Colonic mucosa (tissue), 4 donors: Measurements from ENCODE around the gene ATP5PO. TPM values are rescaled to one million over a fixed set of nuclear protein-coding genes. Genes with fewer than 3 reads are reported as not detected.
A peak's percentile ranks its signal among the peaks of the same experiment; 100 is the strongest.

ENCODE experiments used
- DNase-seq: peaks from one replicate; pipeline ENCODE4 v3.0.0-alpha.2; 2020
- H3K27ac ChIP-seq: fragments of 200-600 bp; one replicate; pipeline ENCODE4 v1.8.0; 2021
- H3K27me3 ChIP-seq: fragments of 200-600 bp; one replicate; pipeline ENCODE4 v1.8.0; 2021
- H3K36me3 ChIP-seq: fragments of 200-600 bp; one replicate; pipeline ENCODE4 v1.8.0; 2021
- H3K4me1 ChIP-seq: fragments of 200-600 bp; one replicate; pipeline ENCODE4 v1.8.0; 2021; ENCODE audit warnings: mild to moderate bottlenecking
- H3K4me3 ChIP-seq: fragments of 200-600 bp; one replicate; pipeline ENCODE4 v1.8.0; 2021
- H3K9ac ChIP-seq, 2 donors: one replicate each; pipeline ENCODE4 v1.7.0; 2013; ENCODE audit warnings: control low read depth in 2 of 2, low read depth in 2 of 2, low read length in 2 of 2
- H3K9me3 ChIP-seq: fragments of 200-600 bp; one replicate; pipeline ENCODE4 v1.8.0; 2021
- CTCF ChIP-seq: fragments of 200-600 bp; IDR thresholded peaks from one replicate; pipeline ENCODE4 v1.8.0; 2022; ENCODE audit warnings: antibody characterized with exemption, mild to moderate bottlenecking
- intact Hi-C: fragments of 100-400 bp; cut with DNase I; formaldehyde crosslinking; loops from one replicate; pipeline ENCODE4 v1.14.1; 2022
- total RNA-seq, 2 donors: library from RNA; stranded (reverse); fragmentation: NEBNext Ultra II Directional in 1 of 2; extraction: Animal tissue kit (Norgen Biotek cat#: 25700) in 1 of 2; gene quantifications; one replicate each; pipeline ENCODE4 v1.2.1, GENCODE V29; 2021
- donor health status: healthy.
- donor health status: DM: no; HTN: no; CAD: no.
- donor health status: DM: no; HTN: no; CAD: no.

Gene ATP5PO
- total RNA-seq, 2 donors from 2014 or later: 312 to 335 TPM

DNA sequence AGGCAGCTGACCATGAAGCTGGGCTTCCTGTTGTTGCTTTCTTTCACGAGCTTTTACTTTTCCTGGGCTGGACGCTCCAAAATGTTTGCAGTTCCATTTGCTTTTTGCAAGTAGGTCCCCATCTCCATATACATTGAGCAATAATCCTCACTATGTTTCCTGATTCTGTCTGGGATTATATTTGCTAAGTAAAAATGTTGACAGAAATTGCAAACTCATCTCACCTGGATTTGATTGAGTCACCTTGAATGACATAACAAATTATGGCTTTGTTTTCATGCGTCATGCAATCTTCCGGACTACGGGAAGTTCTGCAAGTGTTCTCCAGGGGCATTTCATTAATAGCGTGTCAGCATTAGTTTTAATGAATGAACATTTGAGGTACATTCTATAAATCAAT, 18.9 kb downstream of the ATP5PO start:
- Histone ChIP-seq H3K27ac (no peak overlapping the region), H3K27me3 (no peaks in the 10 kb centered on the region), H3K4me3 (no peak overlapping the region), H3K36me3 (no peaks in the 10 kb centered on the region), H3K4me1 (no peaks in the 10 kb centered on the region), H3K9me3 (no peaks in the 10 kb centered on the region), H3K9ac (no peak overlapping the region)
- no peak for DNase-seq
- TF ChIP-seq CTCF: no peak
- intact Hi-C loops: loop anchor here (10.0 kb wide), 2 partner anchors 62 to 292 kb away; no protein-coding TSS in a partner anchor

DNA sequence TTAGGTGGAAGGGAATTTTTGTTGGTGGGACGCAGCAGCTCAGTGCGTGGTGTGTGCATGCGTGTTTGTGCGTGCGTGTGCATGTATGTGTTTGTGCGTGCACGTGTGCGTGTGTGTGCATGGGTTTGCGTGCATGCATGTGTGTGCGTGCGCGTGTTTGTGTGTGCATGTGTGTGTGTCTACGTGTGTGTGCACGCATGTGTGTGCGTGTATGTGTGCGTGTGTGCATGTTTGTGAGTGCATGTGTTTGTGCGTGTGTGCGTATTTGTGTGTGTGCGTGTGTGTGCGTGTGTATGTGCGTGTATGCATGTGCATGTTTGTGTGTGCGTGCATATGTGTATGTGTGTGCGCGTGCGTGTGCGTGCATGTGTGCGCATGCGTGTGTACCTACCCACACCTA, 20.2 kb downstream of the ATP5PO start:
- Histone ChIP-seq H3K36me3 (no peaks in the 10 kb centered on the region), H3K27me3 (no peaks in the 10 kb centered on the region), H3K4me1 (no peaks in the 10 kb centered on the region), H3K9me3 (no peaks in the 10 kb centered on the region), H3K4me3 (no peak overlapping the region), H3K9ac (no peak overlapping the region), H3K27ac (no peak overlapping the region)
- TF ChIP-seq CTCF: no peak
- no peak for DNase-seq
- intact Hi-C loops: loop anchor here (10.0 kb wide), 2 partner anchors 61 to 291 kb away; no protein-coding TSS in a partner anchor

DNA sequence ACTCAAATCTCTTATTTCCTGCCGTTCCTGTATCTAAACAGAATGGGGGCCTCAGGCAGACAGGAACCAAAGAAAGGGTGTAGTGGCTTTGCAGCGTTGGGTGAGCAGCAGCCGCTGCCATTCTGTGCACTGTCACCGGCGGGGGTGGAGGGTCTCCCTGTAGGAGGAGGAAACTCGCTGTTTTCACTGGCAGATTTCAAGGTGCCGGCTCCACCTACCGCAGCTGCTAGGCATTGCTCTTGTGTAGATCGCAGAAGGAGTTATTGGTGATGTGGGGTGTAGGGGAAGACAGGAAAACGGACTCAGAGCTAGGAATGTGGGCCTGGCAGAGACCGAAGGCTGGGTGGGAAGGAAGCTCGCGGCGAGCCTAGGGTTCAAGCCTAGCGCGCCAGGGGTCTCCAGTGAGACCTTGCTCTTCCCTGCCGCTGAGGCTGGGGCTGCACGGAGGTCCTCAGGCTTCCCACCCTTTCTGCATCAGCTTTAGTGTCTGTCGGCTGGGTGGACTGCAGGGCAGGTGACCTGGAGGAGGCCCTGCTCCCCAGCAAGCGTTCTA, 20.8 kb downstream of the ATP5PO start:
- no peaks in the 10 kb centered on the region for H3K36me3 ChIP-seq
- H3K9ac ChIP-seq: no peak overlapping the region
- H3K4me1 ChIP-seq: no peaks in the 10 kb centered on the region
- DNase-seq: peak; percentile 58
- no peaks in the 10 kb centered on the region for H3K27me3 ChIP-seq
- no peak for TF ChIP-seq CTCF
- no peaks in the 10 kb centered on the region for H3K9me3 ChIP-seq
- H3K4me3 ChIP-seq: no peak overlapping the region
- no peak overlapping the region for H3K27ac ChIP-seq
- intact Hi-C loops: loop anchor here (10.0 kb wide), 2 partner anchors 60 to 290 kb away; no protein-coding TSS in a partner anchor

DNA sequence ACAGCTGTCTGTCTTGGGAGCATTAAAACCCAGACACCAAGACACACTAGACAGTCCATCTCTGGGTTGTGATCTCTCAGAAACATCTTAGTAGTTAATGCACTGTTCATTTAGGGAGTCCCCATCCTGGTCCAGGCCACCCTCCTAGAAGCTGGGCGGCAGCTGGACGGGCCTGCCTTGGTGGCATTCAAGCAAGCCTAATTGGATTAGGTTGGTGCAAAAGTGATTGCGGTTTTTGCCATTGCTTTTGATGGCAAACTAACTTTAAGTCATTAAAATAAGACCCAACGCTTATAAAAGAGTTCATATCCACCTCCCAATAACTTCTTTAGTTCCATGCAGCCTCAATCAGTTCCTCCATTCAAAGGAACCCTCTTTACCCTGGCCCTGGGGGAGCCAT, 21.7 kb downstream of the ATP5PO start:
- Histone ChIP-seq H3K4me3 (no peak overlapping the region), H3K36me3 (no peaks in the 10 kb centered on the region), H3K9me3 (no peaks in the 10 kb centered on the region), H3K27ac (no peak overlapping the region), H3K27me3 (no peaks in the 10 kb centered on the region), H3K4me1 (no peaks in the 10 kb centered on the region), H3K9ac (no peak overlapping the region)
- intact Hi-C loops: loop anchor here (10.0 kb wide), 2 partner anchors 59 to 289 kb away; no protein-coding TSS in a partner anchor
- no peak for TF ChIP-seq CTCF
- no peak for DNase-seq

DNA sequence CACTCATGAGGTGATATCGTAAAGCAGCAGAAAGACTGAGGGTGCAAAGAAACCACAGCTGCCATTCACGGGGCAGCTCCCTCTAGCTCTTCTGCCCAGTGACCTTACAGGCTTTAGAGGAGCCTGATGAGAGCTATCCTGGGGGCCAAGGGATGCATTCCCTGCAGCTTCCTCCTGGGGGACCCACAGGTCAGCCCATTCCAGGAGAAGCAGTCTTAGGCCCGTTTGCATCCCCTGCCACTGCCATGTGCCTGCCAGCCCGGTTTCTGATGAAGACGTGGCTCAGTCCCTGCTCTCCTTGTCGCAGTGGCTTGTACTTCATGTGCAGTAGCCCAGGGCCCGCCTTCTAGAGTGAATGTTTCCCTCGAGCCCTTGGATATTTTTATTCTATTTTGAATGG, 22.8 kb downstream of the ATP5PO start:
- H3K4me3 ChIP-seq: no peak overlapping the region
- no peaks in the 10 kb centered on the region for H3K4me1 ChIP-seq
- H3K9ac ChIP-seq: no peak overlapping the region
- TF ChIP-seq CTCF: no peak
- H3K27me3 ChIP-seq: no peaks in the 10 kb centered on the region
- DNase-seq: no peak
- no peak overlapping the region for H3K27ac ChIP-seq
- no peaks in the 10 kb centered on the region for H3K36me3 ChIP-seq
- intact Hi-C loops: loop anchor here (10.0 kb wide), 2 partner anchors 58 to 288 kb away; no protein-coding TSS in a partner anchor
- no peaks in the 10 kb centered on the region for H3K9me3 ChIP-seq
